Stimulated activated CD4-positive, alpha-beta T cell treated with anti-CD3 and anti-CD28 coated beads, Interleukin-2, amount 100 ng/mL, for 4 hours (primary cell): Measurements from ENCODE around the gene GON4L.
A peak's percentile ranks its signal among the peaks of the same experiment; 100 is the strongest.
"Not testable (repeated sequence)": the region's sequence is repeated elsewhere in the genome, so short reads cannot be mapped to it uniquely, and the experiment has no call there.

ENCODE experiments used
- DNase-seq: peaks from one replicate; pipeline ENCODE4 v3.0.0-alpha.2; 2020; ENCODE audit warnings: low read depth

Gene GON4L, protein sequence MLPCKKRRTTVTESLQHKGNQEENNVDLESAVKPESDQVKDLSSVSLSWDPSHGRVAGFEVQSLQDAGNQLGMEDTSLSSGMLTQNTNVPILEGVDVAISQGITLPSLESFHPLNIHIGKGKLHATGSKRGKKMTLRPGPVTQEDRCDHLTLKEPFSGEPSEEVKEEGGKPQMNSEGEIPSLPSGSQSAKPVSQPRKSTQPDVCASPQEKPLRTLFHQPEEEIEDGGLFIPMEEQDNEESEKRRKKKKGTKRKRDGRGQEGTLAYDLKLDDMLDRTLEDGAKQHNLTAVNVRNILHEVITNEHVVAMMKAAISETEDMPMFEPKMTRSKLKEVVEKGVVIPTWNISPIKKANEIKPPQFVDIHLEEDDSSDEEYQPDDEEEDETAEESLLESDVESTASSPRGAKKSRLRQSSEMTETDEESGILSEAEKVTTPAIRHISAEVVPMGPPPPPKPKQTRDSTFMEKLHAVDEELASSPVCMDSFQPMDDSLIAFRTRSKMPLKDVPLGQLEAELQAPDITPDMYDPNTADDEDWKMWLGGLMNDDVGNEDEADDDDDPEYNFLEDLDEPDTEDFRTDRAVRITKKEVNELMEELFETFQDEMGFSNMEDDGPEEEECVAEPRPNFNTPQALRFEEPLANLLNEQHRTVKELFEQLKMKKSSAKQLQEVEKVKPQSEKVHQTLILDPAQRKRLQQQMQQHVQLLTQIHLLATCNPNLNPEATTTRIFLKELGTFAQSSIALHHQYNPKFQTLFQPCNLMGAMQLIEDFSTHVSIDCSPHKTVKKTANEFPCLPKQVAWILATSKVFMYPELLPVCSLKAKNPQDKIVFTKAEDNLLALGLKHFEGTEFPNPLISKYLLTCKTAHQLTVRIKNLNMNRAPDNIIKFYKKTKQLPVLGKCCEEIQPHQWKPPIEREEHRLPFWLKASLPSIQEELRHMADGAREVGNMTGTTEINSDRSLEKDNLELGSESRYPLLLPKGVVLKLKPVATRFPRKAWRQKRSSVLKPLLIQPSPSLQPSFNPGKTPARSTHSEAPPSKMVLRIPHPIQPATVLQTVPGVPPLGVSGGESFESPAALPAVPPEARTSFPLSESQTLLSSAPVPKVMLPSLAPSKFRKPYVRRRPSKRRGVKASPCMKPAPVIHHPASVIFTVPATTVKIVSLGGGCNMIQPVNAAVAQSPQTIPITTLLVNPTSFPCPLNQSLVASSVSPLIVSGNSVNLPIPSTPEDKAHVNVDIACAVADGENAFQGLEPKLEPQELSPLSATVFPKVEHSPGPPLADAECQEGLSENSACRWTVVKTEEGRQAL (N-terminal part only)

GRCh38 chr1:155856975-155857930, at the start of gene GON4L:
Gene GON4L, minus strand, starts transcription at chr1:155857214. Its CDS starts 3,434 bp downstream, at chr1:155853780.
- DNase-seq = peak; percentile 82

DNA sequence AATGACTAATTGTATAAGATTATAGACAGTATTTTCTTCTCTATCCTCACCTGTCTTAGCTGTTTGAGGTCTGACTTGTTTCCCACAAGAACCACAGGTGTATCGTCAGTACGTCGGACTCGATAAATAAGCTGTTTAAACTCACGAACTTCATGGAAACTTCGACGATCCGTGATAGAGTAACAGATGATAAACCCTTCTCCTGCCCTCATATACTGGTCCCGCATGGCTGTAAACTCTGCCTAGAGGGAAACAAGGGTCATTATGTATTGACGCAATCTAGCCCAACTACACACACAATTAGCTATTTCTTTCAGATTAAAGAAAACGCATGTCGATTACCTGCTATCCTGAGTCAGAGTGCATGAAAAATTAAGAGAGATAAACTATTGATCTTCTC, 47.2 kb upstream of the GON4L start:
- DNase-seq = no peak

GRCh38 chr1:155900161-155900560, 43.1 kb upstream of the GON4L start:
- DNase-seq = no peak

GRCh38 chr1:155899683-155900082, 42.7 kb upstream of the GON4L start:
- no peak for DNase-seq

DNA sequence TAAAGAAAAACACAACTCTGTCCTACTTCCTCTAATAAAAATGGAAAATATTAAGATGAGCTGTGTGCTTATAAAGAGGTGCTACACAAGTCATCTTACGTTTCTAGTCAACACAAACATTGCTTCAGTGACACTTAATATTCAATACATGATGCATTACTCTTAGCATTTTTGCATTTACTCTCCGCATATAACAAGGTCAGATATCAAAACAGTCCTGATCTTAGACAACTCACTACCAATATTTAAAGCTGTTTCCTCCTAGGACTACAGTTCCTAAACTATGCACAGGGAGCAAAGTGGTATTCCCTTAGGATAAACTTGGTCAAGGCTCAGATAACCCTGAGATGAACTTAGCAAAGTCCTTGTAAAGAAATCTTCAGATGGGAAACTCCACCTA, 41.9 kb upstream of the GON4L start:
- no peak for DNase-seq

DNA sequence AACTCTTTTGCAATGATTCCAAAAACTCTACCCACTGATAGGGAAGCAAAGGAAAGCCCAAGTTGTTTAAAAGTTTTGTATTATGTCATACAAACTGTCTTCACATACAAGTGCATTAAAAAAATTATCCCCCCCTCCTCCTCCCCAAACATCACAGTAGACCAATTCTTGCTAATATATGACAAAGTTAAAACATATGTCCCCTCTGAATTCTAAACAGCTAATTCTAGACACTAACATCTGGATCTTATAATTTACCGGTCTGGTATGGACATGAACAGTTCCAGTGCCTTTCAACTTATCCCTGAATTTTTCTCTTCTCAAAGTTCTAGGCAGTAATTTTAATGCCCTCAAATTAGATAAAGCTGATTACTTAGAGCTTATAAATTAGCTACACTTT, 40.7 kb upstream of the GON4L start:
- no peak for DNase-seq

DNA sequence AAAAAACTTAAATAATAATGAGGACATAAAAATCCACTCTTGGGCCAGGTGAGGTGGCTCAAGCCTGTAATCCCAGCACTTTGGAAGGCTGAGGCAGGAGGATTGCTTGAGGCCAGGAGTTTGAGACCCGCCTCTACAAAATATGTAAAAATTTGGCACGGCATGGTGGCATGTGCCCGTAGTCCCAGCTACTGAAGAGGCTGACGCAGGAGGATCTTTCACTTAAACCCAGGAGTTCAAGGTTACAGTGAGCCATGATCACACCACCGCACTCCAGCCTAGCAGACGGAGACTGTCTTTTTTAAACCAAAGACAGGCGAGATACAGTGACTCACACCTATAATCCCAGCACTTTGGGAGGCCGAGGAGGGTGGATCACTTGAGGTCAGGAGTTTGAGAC, 39.5 kb upstream of the GON4L start:
- DNase-seq = not testable (repeated sequence)

DNA sequence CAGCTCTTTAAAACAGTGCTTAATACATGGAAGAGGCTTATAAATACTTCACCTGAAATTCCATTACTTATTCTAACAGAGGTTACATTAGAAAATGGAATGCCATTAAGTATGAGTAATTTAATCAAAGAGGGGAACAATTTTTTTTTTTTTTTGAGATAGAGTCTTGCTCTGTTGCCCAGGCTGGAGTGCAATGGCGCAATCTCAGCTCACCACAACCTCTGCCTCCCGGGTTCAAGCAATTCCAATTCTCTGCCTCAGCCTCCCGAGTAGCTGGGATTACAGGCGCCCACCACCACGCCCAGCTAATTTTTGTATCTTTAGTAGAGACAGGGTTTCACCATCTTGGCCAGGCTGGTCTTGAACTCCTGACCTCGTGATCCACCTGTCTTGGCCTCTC, 38.6 kb upstream of the GON4L start:
- DNase-seq = not testable (repeated sequence)

GRCh38 chr1:155893389-155894142, 36.6 kb upstream of the GON4L start:
- DNase-seq = no peak

DNA sequence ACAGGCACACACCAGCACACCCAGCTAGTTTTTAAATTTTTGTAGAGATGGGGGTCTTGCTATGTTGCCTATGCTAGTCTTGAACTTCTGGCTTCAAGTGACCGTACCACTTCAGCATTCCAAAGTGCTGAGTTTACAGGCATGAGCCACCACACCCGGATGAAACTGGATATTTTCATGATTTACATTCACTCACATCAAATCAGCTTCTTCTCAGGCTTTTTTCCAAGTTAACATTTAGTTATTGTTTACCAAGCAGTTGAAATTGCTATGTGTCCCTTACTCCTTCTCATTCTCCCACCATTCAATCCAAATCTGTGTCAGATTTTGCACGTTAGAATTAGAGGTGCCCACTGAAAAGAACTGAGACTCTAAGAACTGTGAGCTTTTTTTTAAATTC, 35.8 kb upstream of the GON4L start:
- DNase-seq = no peak

DNA sequence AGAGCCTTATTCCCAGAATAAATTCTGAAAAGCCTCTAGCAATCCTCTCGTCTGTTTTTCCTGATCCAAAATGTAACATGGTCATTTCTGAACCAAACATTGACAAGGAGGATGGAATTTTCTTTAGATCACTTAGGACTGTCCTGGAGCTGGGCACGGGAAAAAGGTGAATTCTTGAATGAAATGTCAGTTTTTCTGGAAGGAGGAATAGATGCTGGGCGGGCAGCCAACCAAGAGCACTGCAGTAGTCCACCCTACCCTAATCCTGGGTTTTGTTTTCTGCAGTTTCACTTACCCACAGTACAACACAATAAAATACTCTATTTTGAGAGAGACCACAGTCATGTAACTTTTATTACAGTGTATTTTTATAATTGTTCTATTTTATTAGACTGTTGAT, 33.2 kb upstream of the GON4L start:
- DNase-seq = no peak

GRCh38 chr1:155889566-155889965, 32.6 kb upstream of the GON4L start:
- DNase-seq = no peak

GRCh38 chr1:155888481-155888880, 31.5 kb upstream of the GON4L start:
- DNase-seq = no peak

DNA sequence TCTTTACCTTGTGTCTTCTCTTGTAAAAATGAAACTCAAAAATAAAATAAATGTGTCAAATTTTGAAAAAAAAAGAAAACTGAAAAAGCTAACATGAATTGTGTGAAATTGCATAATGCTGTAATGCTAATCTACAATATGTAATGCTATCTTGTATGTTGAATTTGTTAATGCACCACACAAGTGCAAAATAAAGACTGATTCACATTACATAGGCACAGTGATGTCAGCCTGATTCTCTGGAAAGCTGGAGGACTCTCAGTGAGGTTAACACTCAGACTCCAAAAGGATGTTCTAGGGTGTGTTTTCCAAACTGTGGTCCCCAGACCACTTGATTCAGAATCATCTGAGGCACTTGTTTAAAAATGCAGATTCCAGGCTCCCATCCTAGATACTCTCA, 28.0 kb upstream of the GON4L start:
- DNase-seq = no peak

DNA sequence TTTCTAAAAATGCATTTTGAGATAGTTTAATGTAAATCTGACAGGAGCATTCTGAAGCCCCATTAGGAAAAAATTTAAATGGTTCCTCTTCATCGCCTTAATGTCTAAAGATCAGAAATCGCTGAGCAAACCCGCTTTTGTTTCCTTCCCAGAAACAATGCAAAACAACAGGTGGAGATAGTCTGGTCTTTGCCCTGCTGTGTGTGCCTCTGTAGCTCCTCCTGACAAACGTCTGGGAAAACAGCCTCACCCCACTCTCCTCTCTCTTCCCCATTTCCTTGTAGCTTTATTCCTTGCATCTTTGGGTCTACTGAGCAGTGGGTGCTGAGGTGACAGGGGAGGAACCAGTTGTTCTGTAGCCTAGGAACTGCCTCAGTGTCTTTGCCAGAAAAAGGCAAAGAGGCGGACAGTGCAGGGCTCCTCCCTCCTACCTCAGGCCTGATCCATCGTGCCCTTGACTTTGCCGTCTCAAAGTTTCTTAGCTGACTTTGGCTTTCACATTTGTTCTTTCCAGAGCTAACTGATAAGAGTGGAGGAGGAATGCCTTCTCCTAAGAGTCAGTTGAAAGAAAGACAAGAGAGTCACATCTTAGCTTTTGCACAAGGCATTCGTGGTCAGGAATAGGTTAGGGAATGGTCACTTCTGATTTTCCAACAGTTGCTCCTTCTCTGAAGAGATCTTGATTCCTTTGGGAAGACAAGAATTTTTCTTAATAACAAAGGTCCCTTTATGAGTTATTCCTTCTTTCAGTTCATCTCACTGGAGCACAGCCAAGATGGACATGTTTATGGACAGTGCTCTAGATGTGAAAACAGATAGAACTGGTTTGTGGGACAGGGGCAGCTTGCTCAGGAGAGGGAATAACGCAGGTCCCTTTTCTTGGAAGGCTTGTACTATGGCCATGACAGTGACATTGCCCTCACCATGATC, 27.3 kb upstream of the GON4L start:
- DNase-seq = no peak

DNA sequence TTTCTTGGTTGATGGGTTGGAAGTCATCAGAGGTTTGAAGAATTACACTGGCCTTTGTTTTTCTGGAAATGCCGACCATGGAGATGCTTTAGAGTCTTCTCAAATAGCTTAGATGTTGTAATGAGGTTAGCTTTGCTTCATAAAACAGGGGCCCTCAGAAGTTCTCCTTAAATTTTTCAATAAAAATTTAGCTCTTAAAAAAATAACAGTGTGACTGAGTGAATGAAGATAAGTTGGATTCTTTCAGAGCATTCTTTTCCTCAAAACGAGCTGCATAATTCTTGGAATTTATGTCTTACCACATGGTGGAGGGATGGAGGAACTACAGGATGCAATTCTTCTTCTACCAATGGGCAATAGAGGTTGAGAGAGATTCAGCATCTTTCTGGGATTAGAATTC, 25.8 kb upstream of the GON4L start:
- DNase-seq = no peak

DNA sequence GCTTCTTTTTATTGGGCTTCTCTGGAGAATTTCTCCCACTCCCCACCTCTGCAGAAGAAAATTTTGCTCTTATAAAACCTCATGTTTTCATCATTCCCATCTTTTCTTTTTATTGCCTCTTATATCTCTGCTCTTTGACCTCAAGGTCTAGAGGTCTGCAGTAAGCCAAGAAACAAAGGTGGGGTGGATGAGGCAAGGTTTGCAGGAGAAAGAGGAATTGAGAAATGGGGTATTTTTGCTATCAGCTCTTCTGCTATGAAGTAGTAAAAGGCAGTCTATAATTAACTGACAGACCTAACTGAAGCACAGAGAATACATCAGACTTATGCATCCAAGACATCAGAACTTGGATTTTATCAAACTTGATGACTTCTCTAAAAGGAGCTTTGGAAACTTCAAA, 25.2 kb upstream of the GON4L start:
- no peak for DNase-seq

GRCh38 chr1:155880950-155881349, 23.9 kb upstream of the GON4L start:
- DNase-seq = no peak

DNA sequence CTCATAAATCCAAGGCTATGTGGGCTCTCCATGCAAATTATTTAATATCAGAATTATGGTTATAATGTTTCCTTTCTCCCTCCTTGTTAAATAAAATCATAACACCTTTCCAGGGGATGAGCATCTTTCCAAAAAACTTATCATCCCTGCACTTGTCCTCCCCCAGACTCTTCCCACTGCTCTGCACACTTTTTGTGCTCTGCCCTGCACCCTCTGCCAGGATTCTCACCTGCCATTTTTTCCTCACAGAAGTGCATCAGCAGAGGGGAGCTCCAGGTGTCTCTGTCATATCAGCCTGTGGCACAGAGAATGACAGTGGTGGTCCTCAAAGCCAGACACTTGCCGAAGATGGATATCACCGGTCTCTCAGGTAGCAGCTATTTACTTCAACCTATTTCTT, 23.2 kb upstream of the GON4L start:
- no peak for DNase-seq
